H1 (cell line): ENCODE results near the gene PBXIP1. TPM values are rescaled to one million over a fixed set of nuclear protein-coding genes. Genes with fewer than 3 reads are reported as not detected.

Experiments
- CTCF ChIA-PET: fragments of 300-600 bp; sonication (Branson Sonifier 250); formaldehyde crosslinking; loops from one replicate; lab custom pipeline; 2021; ENCODE audit not compliant: partially characterized antibody; lab: Charles Lee
- POLR2A ChIA-PET: fragments of 300-600 bp; sonication (Branson Sonifier 250); formaldehyde crosslinking; loops from one replicate; lab custom pipeline; 2021; ENCODE audit warnings: inconsistent platforms; ENCODE audit not compliant: partially characterized antibody; lab: Charles Lee
- DNase-seq, 2 experiments: peaks; one replicate each; pipeline versions ENCODE4 v3.0.0 to v3.0.0-alpha.2; 2010 to 2022; ENCODE audit warnings: low spot score in 2 of 2, low read depth in 1 of 2, mixed read lengths in 1 of 2
- FAIRE-seq: peaks from 2 replicates; lab custom pipeline; 2011; peaks lifted over from hg19 to GRCh38; lab: Jason Lieb, UNC
- H2AFZ ChIP-seq: 2 replicates; pipeline ENCODE4 v1.8.1; 2012; ENCODE audit warnings: low read length, inconsistent platforms
- H2AK5ac ChIP-seq: 2 replicates; pipeline ENCODE4 v1.6.1; 2013; ENCODE audit warnings: low read depth, low read length
- H2BK120ac ChIP-seq: replicated peaks from 2 replicates; pipeline ENCODE3; 2013; ENCODE audit warnings: low read depth, low read length, inconsistent platforms
- H2BK12ac ChIP-seq: 2 replicates; pipeline ENCODE4 v1.6.1; 2013; ENCODE audit warnings: low read depth, low read length
- H2BK15ac ChIP-seq: 2 replicates; pipeline ENCODE4 v1.6.1; 2013; ENCODE audit warnings: low read length
- H2BK20ac ChIP-seq: 2 replicates; pipeline ENCODE4 v1.6.1; 2013; ENCODE audit warnings: low read length
- H2BK5ac ChIP-seq: 2 replicates; pipeline ENCODE4 v1.6.1; 2013; ENCODE audit warnings: low read depth, low read length
- H3K14ac ChIP-seq: 2 replicates; pipeline ENCODE4 v1.6.1; 2013; ENCODE audit warnings: inconsistent platforms; ENCODE audit not compliant: insufficient read length
- H3K18ac ChIP-seq: 2 replicates; pipeline ENCODE4 v1.6.1; 2013; ENCODE audit warnings: low read length; ENCODE audit errors: extremely low read depth
- H3K23ac ChIP-seq: 2 replicates; pipeline ENCODE4 v1.6.1; 2013; ENCODE audit warnings: inconsistent platforms; ENCODE audit not compliant: insufficient read length
- H3K23me2 ChIP-seq: 2 replicates; pipeline ENCODE4 v1.6.1; 2013; ENCODE audit warnings: low read depth, low read length
- H3K27ac ChIP-seq: 2 replicates; pipeline ENCODE4 v1.6.1; 2011; ENCODE audit warnings: low read depth, low read length, inconsistent platforms
- H3K27me3 ChIP-seq, 4 experiments: replicated peaks in 1 of 4; 1 replicate in 1 of 4; 2 replicates in 3 of 4; pipeline versions ENCODE4 v1.6.1 to v1.8.1; 2011 to 2013; ENCODE audit warnings: low read length in 3 of 4, mild to moderate bottlenecking in 3 of 4, inconsistent platforms in 2 of 4, mixed read lengths in 2 of 4, moderate library complexity in 1 of 4; ENCODE audit not compliant: control insufficient read depth in 3 of 4, insufficient read depth in 3 of 4; ENCODE audit errors: extremely low read depth in 1 of 4
- H3K36me3 ChIP-seq, 4 experiments: 2 replicates each; pipeline versions ENCODE4 v1.6.1 to v1.8.1; 2011 to 2013; ENCODE audit warnings: mild to moderate bottlenecking in 4 of 4, low read length in 3 of 4, moderate library complexity in 2 of 4, control low read depth in 1 of 4, inconsistent platforms in 1 of 4; ENCODE audit not compliant: insufficient read depth in 4 of 4, control insufficient read depth in 2 of 4
- H3K4ac ChIP-seq: replicated peaks from 2 replicates; pipeline ENCODE3; 2013; ENCODE audit warnings: low read length, low read depth, mixed read lengths, inconsistent platforms; ENCODE audit not compliant: insufficient read length
- H3K4me1 ChIP-seq, 4 experiments: replicated peaks in 1 of 4; 1 replicate in 1 of 4; 2 replicates in 3 of 4; pipeline versions ENCODE4 v1.6.1 to v1.8.1; 2011 to 2013; ENCODE audit warnings: low read length in 3 of 4, inconsistent platforms in 2 of 4, mixed read lengths in 1 of 4; ENCODE audit not compliant: insufficient read depth in 4 of 4, control insufficient read depth in 3 of 4
- H3K4me2 ChIP-seq, 2 experiments: 2 replicates each; pipeline versions ENCODE4 v1.6.1 to v1.8.1; 2011 to 2013; ENCODE audit warnings: low read depth in 2 of 2, low read length in 2 of 2, control low read depth in 1 of 2, inconsistent platforms in 1 of 2, mild to moderate bottlenecking in 1 of 2; ENCODE audit not compliant: insufficient read depth in 1 of 2
- H3K4me3 ChIP-seq, 4 experiments: fragments of 200-600, 300-600 bp in 1 of 4; sonication (generic), shearing (Covaris generic), sonication (Bioruptor Twin) in 1 of 4; 2 replicates each; pipeline versions ENCODE4 v1.5.1 to v1.8.1; 2011 to 2016; ENCODE audit warnings: low read length in 4 of 4, low read depth in 3 of 4, control low read depth in 2 of 4, inconsistent platforms in 2 of 4, mild to moderate bottlenecking in 2 of 4, mixed read lengths in 1 of 4, moderate library complexity in 1 of 4; ENCODE audit not compliant: insufficient read depth in 2 of 4; ENCODE audit errors: extremely low read depth in 1 of 4
- H3K56ac ChIP-seq: replicated peaks from 2 replicates; pipeline ENCODE3; 2013; ENCODE audit warnings: low read depth, mild to moderate bottlenecking, mixed read lengths, low read length, inconsistent platforms; ENCODE audit not compliant: insufficient read length
- H3K79me1 ChIP-seq: 2 replicates; pipeline ENCODE4 v1.6.1; 2013; ENCODE audit warnings: low read depth, low read length, control low read depth
- H3K79me2 ChIP-seq, 2 experiments: 2 replicates each; pipeline versions ENCODE4 v1.6.1 to v1.8.1; 2012 to 2013; ENCODE audit warnings: low read length in 2 of 2, mild to moderate bottlenecking in 2 of 2, inconsistent platforms in 1 of 2; ENCODE audit not compliant: insufficient read depth in 2 of 2, control insufficient read depth in 1 of 2
- H3K9ac ChIP-seq, 4 experiments: replicated peaks in 1 of 4; 1 replicate in 1 of 4; 2 replicates in 3 of 4; pipeline versions ENCODE4 v1.6.1 to v1.8.1; 2011 to 2013; ENCODE audit warnings: low read depth in 3 of 4, low read length in 3 of 4, control low read depth in 2 of 4, mild to moderate bottlenecking in 2 of 4, moderate library complexity in 2 of 4, inconsistent platforms in 1 of 4; ENCODE audit errors: extremely low read depth in 1 of 4
- H3K9me3 ChIP-seq, 2 experiments: 2 replicates each; pipeline versions ENCODE4 v1.6.1 to v1.8.1; 2012 to 2013; ENCODE audit warnings: mild to moderate bottlenecking in 2 of 2, moderate library complexity in 2 of 2, control low read depth in 1 of 2, inconsistent platforms in 1 of 2, low read depth in 1 of 2, low read length in 1 of 2, mixed read lengths in 1 of 2; ENCODE audit not compliant: insufficient read depth in 2 of 2
- H4K20me1 ChIP-seq, 2 experiments: replicated peaks in 1 of 2; 2 replicates each; pipeline versions ENCODE3 to v1.8.1; 2011 to 2013; ENCODE audit warnings: inconsistent platforms in 2 of 2, low read length in 2 of 2, mild to moderate bottlenecking in 1 of 2; ENCODE audit not compliant: insufficient read depth in 2 of 2, control insufficient read depth in 1 of 2
- H4K5ac ChIP-seq: 2 replicates; pipeline ENCODE4 v1.6.1; 2013; ENCODE audit warnings: low read length, low read depth, mixed read lengths, inconsistent platforms; ENCODE audit not compliant: insufficient read length
- H4K8ac ChIP-seq: 2 replicates; pipeline ENCODE4 v1.8.0; 2013; ENCODE audit warnings: mild to moderate bottlenecking, moderate library complexity, low read length, inconsistent platforms; ENCODE audit not compliant: insufficient read depth; ENCODE audit errors: extremely low read depth
- H4K91ac ChIP-seq: replicated peaks from 2 replicates; pipeline ENCODE3; 2013; ENCODE audit warnings: low read length, mixed read lengths, inconsistent platforms; ENCODE audit not compliant: insufficient read length
- CBX5 ChIP-seq: fragments of 300-800, 300-1000 bp; sonication (generic); IDR thresholded peaks from 2 replicates; pipeline ENCODE4 v1.7.1; 2016; ENCODE audit warnings: antibody characterized with exemption, low read length, low read depth
- FOSL1 ChIP-seq: IDR thresholded peaks from 2 replicates; pipeline ENCODE4 v1.6.1; 2011; ENCODE audit warnings: mild to moderate bottlenecking, low read depth, low read length, moderate library complexity; ENCODE audit not compliant: insufficient read depth
- KDM5A ChIP-seq: fragments of 200-600 bp; IDR thresholded peaks from 2 replicates; pipeline ENCODE4 v1.7.1; 2012; ENCODE audit warnings: mild to moderate bottlenecking, low read length, inconsistent platforms, mixed read lengths
- SIX5 ChIP-seq: IDR thresholded peaks from 2 replicates; pipeline ENCODE4 v1.6.1; 2011; ENCODE audit warnings: mild to moderate bottlenecking, low read depth, low read length
- SP4 ChIP-seq: IDR thresholded peaks from 2 replicates; pipeline ENCODE4 v1.6.1; 2012; ENCODE audit warnings: low read length, inconsistent platforms
- ZNF274 ChIP-seq: IDR thresholded peaks from 2 replicates; pipeline ENCODE4 v1.7.0; 2012; ENCODE audit warnings: low read length, borderline replicate concordance; ENCODE audit errors: extremely low read depth
- whole genome bisulfite sequencing, 2 experiments: shearing (Covaris generic) in 1 of 2; methylation state at CpG; one replicate each; pipeline versions ENCODE4 v1.1.6 to v1.1.7; 2013 to 2015; ENCODE audit warnings: low lambda C conversion rate in 2 of 2, mixed read lengths in 2 of 2, inconsistent platforms in 1 of 2, low coverage in 1 of 2, missing lambda C conversion rate in 1 of 2; ENCODE audit not compliant: insufficient replicate concordance in 2 of 2, insufficient coverage in 1 of 2, insufficient read length in 1 of 2; ENCODE audit errors: extremely low coverage in 1 of 2, missing lambda C conversion rate in 1 of 2; 5-methylcytosine and 5-hydroxymethylcytosine counted together
- polyA plus RNA-seq, 7 experiments: library from polyadenylated mRNA; depleted of rRNA in 3 of 7; stranded (reverse) in 5 of 7; unstranded in 2 of 7; fragments of >200 nt in 5 of 7; fragments of 200-250 nt in 2 of 7; gene quantifications; 1 replicate in 5 of 7; 2 replicates in 1 of 7; 4 replicates in 1 of 7; pipeline versions ENCODE4 v1.2.1 to v1.2.3, GENCODE V29; 2011 to 2013; ENCODE audit warnings: missing spikeins in 2 of 7, mixed read lengths in 2 of 7
- total RNA-seq: library from RNA; stranded (reverse); fragmentation: NEBNext Ultra II Directional; extraction: Animal tissue kit (Norgen Biotek cat#: 25700); gene quantifications from 2 replicates; pipeline ENCODE4 v1.2.1, GENCODE V29; 2021

Gene PBXIP1
- total and polyA plus RNA-seq, 2 of the 8 experiments (the other 6 are each of a cell fraction or from before 2014, with no cell fraction given) = 12.0 to 19.8 TPM

DNA sequence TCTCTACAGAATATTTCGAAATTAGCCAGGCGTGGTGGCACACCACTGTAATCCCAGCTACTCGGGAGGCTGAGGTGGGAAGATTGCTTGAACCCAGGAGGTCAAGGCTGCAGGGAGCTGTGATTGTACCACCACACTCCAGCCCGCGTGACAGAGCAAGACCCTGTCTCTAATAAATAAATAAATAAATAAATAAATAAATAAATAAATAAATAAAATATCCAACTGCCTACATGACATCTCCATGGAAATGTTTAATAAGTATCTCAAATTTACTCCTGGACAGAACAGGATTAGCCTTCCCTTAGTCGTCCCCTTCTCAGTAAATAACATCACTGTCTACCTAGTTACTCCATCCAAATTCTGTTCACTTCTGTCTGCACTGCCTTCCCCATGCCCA is 56.9 kb downstream of the PBXIP1 start:
- FAIRE-seq = no peak
- Histone ChIP-seq H3K4ac (no peak overlapping the region), H3K27ac (no peak overlapping the region), H2BK20ac (no peak overlapping the region), H3K4me1 (no peaks in the 10 kb centered on the region; a peak in 1 of 7 replicates), H3K36me3 (no peaks in the 10 kb centered on the region), H2BK12ac (no peak overlapping the region), H2AK5ac (no peak overlapping the region), H2AFZ (no peak overlapping the region), H3K23ac (no peak overlapping the region), H4K20me1 (no peaks in the 10 kb centered on the region), H4K5ac (no peak overlapping the region), H3K4me2 (no peak overlapping the region), H2BK120ac (no peak overlapping the region), H3K56ac (no peak overlapping the region), H3K14ac (no peak overlapping the region), H3K23me2 (peaks cover 3% of the 10 kb centered on the region; the same call in 1 of the 2 replicates), H3K79me1 (no peaks in the 10 kb centered on the region), H3K4me3 (no peak overlapping the region), H4K91ac (no peak overlapping the region), H3K9ac (no peak overlapping the region), H3K27me3 (no peaks in the 10 kb centered on the region), H3K9me3 (no peaks in the 10 kb centered on the region), H3K79me2 (no peaks in the 10 kb centered on the region), H2BK5ac (no peak overlapping the region), H3K18ac (no peak overlapping the region), H2BK15ac (no peak overlapping the region), H4K8ac (no peak overlapping the region)
- 90% methylated on average over 6 of the region's 6 CpGs; no CpG with 5 or more reads in 1 of the 2 experiments for WGBS, 2 experiments
- CTCF ChIA-PET = interaction anchor here (0.7 kb wide), 1 partner anchor 114 kb away, joined by 3 read pairs; no protein-coding TSS in a partner anchor
- no peak for DNase-seq
- TF ChIP-seq SIX5 (no peak), CBX5 (no peak), SP4 (no peak), KDM5A (no peak), ZNF274 (no peak), FOSL1 (no peak)
- POLR2A ChIA-PET = no interaction called here
